Ishikawa (cell line): ENCODE data around the gene DCUN1D3.

ENCODE experiments used
- CEBPB ChIP-seq: IDR thresholded peaks from 2 replicates; pipeline ENCODE4 v1.6.1; 2012
- CREB1 ChIP-seq: IDR thresholded peaks from 2 replicates; pipeline ENCODE4 v1.6.1; 2012; ENCODE audit warnings: low read depth
- EGR1 ChIP-seq: IDR thresholded peaks from 2 replicates; pipeline ENCODE4 v1.6.1; 2012
- EP300 ChIP-seq: IDR thresholded peaks from 2 replicates; pipeline ENCODE4 v1.6.1; 2012; ENCODE audit warnings: borderline replicate concordance
- FOXM1 ChIP-seq: IDR thresholded peaks from 2 replicates; pipeline ENCODE4 v1.6.1; 2012; ENCODE audit warnings: low read depth, borderline replicate concordance
- MAX ChIP-seq: IDR thresholded peaks from 2 replicates; pipeline ENCODE4 v1.6.1; 2012
- NFIC ChIP-seq: IDR thresholded peaks from 2 replicates; pipeline ENCODE4 v1.6.1; 2012
- RAD21 ChIP-seq: IDR thresholded peaks from 2 replicates; pipeline ENCODE4 v1.6.1; 2012; ENCODE audit warnings: low read depth
- REST ChIP-seq: IDR thresholded peaks from 2 replicates; pipeline ENCODE4 v1.6.1; 2012; ENCODE audit warnings: low read depth, mild to moderate bottlenecking
- TAF1 ChIP-seq: IDR thresholded peaks from 2 replicates; pipeline ENCODE4 v1.6.1; 2012; ENCODE audit warnings: low read depth, mild to moderate bottlenecking
- TCF12 ChIP-seq: IDR thresholded peaks from 2 replicates; pipeline ENCODE4 v1.6.1; 2012; ENCODE audit warnings: low read depth
- TEAD4 ChIP-seq: IDR thresholded peaks from 2 replicates; pipeline ENCODE4 v1.6.1; 2012
- YY1 ChIP-seq: IDR thresholded peaks from 2 replicates; pipeline ENCODE4 v1.6.1; 2012; ENCODE audit warnings: low read depth
- TF ChIP-seq, protein P1 (sequence below): IDR thresholded peaks from 2 replicates; pipeline ENCODE4 v1.6.1; 2012

- TF ChIP-seq TAF1 (no peak), YY1 (no peak), CEBPB (no peak), REST (no peak), MAX (no peak), TCF12 (no peak), NFIC (no peak), EGR1 (no peak), RAD21 (no peak), CREB1 (no peak), EP300 (no peak), FOXM1 (no peak), TEAD4 (no peak)
- TF ChIP-seq, protein P1, sequence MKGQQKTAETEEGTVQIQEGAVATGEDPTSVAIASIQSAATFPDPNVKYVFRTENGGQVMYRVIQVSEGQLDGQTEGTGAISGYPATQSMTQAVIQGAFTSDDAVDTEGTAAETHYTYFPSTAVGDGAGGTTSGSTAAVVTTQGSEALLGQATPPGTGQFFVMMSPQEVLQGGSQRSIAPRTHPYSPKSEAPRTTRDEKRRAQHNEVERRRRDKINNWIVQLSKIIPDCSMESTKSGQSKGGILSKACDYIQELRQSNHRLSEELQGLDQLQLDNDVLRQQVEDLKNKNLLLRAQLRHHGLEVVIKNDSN = no peak
Measured at GRCh38 chr16:20911361-20911760, 11.2 kb upstream of the DCUN1D3 start.
